ENCODE results near the gene TMEM184B. TPM values are rescaled to one million over a fixed set of nuclear protein-coding genes. Genes with fewer than 3 reads are reported as not detected.

TMEM184B gene
- total and polyA plus RNA-seq, 2 of the 8 experiments (the other 6 are each of a cell fraction or from before 2014, with no cell fraction given), result 41.6 to 81.0 TPM

DNA sequence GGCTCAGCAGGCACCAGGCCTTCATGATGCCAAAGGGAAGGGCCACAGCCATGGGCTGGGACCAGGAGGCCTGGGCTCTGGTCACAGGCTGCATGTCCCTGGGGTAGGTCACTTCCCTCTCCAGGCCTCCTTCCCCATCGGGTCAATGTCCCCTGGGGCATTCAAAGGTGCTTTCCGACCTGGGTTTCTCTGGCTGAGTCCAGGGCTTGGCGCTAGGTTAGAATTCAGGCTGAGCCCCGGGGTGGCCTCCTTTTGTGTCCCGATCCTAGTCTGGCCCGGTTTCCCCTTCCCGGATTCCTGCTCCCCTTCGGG, 58.9 kb downstream of the TMEM184B start:
- Histone ChIP-seq H3K4me3 (ENCODE audit: extremely low read depth in 1 of 4, insufficient read depth in 2 of 4, low read depth in 3 of 4, low read length in 4 of 4) (peak overlapping the region in 3 of 4 experiments; percentile 29 to 57 (median 40); a peak in 4 of 8 replicates), H3K36me3 (ENCODE audit: control insufficient read depth in 2 of 4, insufficient read depth in 4 of 4, low read length in 3 of 4) (no peaks in the 10 kb centered on the region), H3K4me2 (ENCODE audit: insufficient read depth in 1 of 2, low read depth in 2 of 2, low read length in 2 of 2) (peak overlapping the region; percentile 74 to 75), H2AFZ (ENCODE audit: low read length) (no peak overlapping the region), H3K27ac (ENCODE audit: low read depth, low read length) (no peak overlapping the region), H3K79me1 (ENCODE audit: low read depth, low read length) (peaks cover 3% of the 10 kb centered on the region; the same call in 1 of the 2 replicates), H3K14ac (ENCODE audit: insufficient read length) (no peak overlapping the region), H3K4me1 (replicated peaks in 1 of 4; ENCODE audit: control insufficient read depth in 3 of 4, insufficient read depth in 4 of 4, low read length in 3 of 4) (peaks cover 8 to 23% (median 15%) of the 10 kb centered on the region in 4 experiments), H2BK5ac (ENCODE audit: low read depth, low read length) (no peak overlapping the region), H2BK15ac (ENCODE audit: low read length) (no peak overlapping the region), H4K5ac (ENCODE audit: insufficient read length, low read depth, low read length) (no peak overlapping the region), H2BK20ac (ENCODE audit: low read length) (no peak overlapping the region), H4K8ac (ENCODE audit: extremely low read depth, insufficient read depth, low read length) (peak overlapping the region; percentile 69; the same call in 1 of the 2 replicates), H3K18ac (ENCODE audit: extremely low read depth, low read length) (no peak overlapping the region), H3K9ac (replicated peaks in 1 of 4; ENCODE audit: extremely low read depth in 1 of 4, low read depth in 3 of 4, low read length in 3 of 4) (no peak overlapping the region), H3K79me2 (ENCODE audit: control insufficient read depth in 1 of 2, insufficient read depth in 2 of 2, low read length in 2 of 2) (no peaks in the 10 kb centered on the region), H3K9me3 (ENCODE audit: insufficient read depth in 2 of 2, low read depth in 1 of 2, low read length in 1 of 2) (no peaks in the 10 kb centered on the region), H4K20me1 (replicated peaks in 1 of 2; ENCODE audit: control insufficient read depth in 1 of 2, insufficient read depth in 2 of 2, low read length in 2 of 2) (peaks cover 7 to 20% of the 10 kb centered on the region in 2 experiments), H3K4ac (replicated peaks; ENCODE audit: insufficient read length, low read depth, low read length) (no peak overlapping the region), H3K23ac (ENCODE audit: insufficient read length) (no peak overlapping the region), H3K23me2 (ENCODE audit: low read depth, low read length) (peaks cover 6% of the 10 kb centered on the region; the same call in 1 of the 2 replicates), H3K27me3 (replicated peaks in 1 of 4; ENCODE audit: control insufficient read depth in 3 of 4, extremely low read depth in 1 of 4, insufficient read depth in 3 of 4, low read length in 3 of 4) (peaks cover 0 to 16% (median 13%) of the 10 kb centered on the region in 4 experiments; a peak in 5 of 7 replicates), H4K91ac (replicated peaks; ENCODE audit: insufficient read length, low read length) (no peak overlapping the region), H3K56ac (replicated peaks; ENCODE audit: insufficient read length, low read depth, low read length) (no peak overlapping the region), H2BK12ac (ENCODE audit: low read depth, low read length) (no peak overlapping the region), H2AK5ac (ENCODE audit: low read depth, low read length) (no peak overlapping the region), H2BK120ac (replicated peaks; ENCODE audit: low read depth, low read length) (no peak overlapping the region)
- ChIA-PET CTCF (ENCODE audit: partially characterized antibody) (interaction anchor here (1.1 to 3.3 kb wide), 4 partner anchors 8 to 99 kb away, joined by 3 to 12 read pairs (median 8); no protein-coding TSS in a partner anchor), POLR2A (ENCODE audit: partially characterized antibody) (interaction anchor here (0.8 to 5.8 kb wide), 4 partner anchors 10 to 73 kb away, joined by 3 to 65 read pairs (median 6); partner anchors contain the start of gene MAFF)
- 42% methylated on average over 8 of the region's 8 CpGs; no CpG with 5 or more reads in 1 of the 2 experiments for WGBS, 2 experiments (ENCODE audit: extremely low coverage in 1 of 2, insufficient coverage in 1 of 2, insufficient read length in 1 of 2, insufficient replicate concordance in 2 of 2, low coverage in 1 of 2, low lambda C conversion rate in 2 of 2, missing lambda C conversion rate in 1 of 2)
- DNase-seq (ENCODE audit: low read depth in 1 of 2, low spot score in 2 of 2), result no peak
- no peak for FAIRE-seq
- TF ChIP-seq SRF (IDR thresholded peaks at IDR 0.05; ENCODE audit: low read depth, low read length) (no peak), KDM5A (IDR thresholded peaks at IDR 0.05; ENCODE audit: low read length) (no peak), RBBP5 (IDR thresholded peaks at IDR 0.05; ENCODE audit: borderline replicate concordance, low read depth, low read length) (no peak), SIX5 (IDR thresholded peaks at IDR 0.05; ENCODE audit: low read depth, low read length) (no peak), ATF2 (IDR thresholded peaks at IDR 0.05; ENCODE audit: low read length) (no peak), SP1 (IDR thresholded peaks at IDR 0.05; ENCODE audit: low read depth, low read length) (no peak), SP2 (IDR thresholded peaks at IDR 0.05; ENCODE audit: low read length) (no peak), GABPA (IDR thresholded peaks at IDR 0.05; ENCODE audit: borderline replicate concordance, insufficient read depth, low read length) (no peak), CTBP2 (IDR thresholded peaks at IDR 0.05; ENCODE audit: borderline replicate concordance, insufficient read depth, insufficient read length, low read length) (no peak), CREB1 (IDR thresholded peaks at IDR 0.05) (no peak), KDM1A (IDR thresholded peaks at IDR 0.05; ENCODE audit: borderline replicate concordance, low read length) (no peak), TAF7 (optimal IDR thresholded peaks at IDR 0.05; ENCODE audit: borderline replicate concordance, low read depth, low read length) (no peak), CBX5 (IDR thresholded peaks at IDR 0.05; ENCODE audit: low read depth, low read length) (no peak)
